ENCODE data around the gene INSYN2B. TPM values are rescaled to one million over a fixed set of nuclear protein-coding genes. Genes with fewer than 3 reads are reported as not detected.

Gene INSYN2B
- total and polyA plus RNA-seq, 2 donors = not detected

DNA sequence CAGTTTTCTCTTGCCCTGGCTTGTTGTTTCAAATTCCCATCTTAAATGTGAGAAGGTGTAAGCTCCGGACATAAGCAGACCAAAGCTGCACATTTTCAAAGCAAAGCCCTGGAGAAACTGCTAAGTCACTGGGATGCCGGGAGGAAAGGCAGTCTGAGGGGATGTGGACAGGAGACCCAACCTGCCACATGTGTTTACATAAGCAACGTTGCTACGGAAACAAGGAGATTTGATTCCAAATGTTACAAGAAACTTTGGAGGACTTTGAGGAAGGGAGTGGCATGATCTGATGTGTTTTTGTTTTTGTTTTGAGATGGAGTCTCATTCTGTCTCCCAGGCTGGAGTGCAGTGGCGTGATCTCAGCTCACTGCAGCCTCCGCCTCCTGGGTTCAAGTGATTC, 25.7 kb upstream of the INSYN2B start:
- Histone ChIP-seq H3K9me3 (ENCODE audit: control insufficient read depth in 2 of 2, insufficient read depth in 1 of 2, low read length in 1 of 2) (no peaks in the 10 kb centered on the region), H3K27ac (ENCODE audit: low read depth in 1 of 2, low read length in 1 of 2) (no peak overlapping the region), H3K4me3 (ENCODE audit: low read length in 2 of 2) (no peak overlapping the region), H3K4me1 (ENCODE audit: control insufficient read depth in 2 of 2, insufficient read depth in 2 of 2, low read length in 2 of 2) (peaks cover 0 to 4% of the 10 kb centered on the region in 2 donors), H3K27me3 (ENCODE audit: control insufficient read depth in 2 of 2, insufficient read depth in 1 of 2, low read length in 1 of 2) (no peaks in the 10 kb centered on the region), H3K36me3 (ENCODE audit: control insufficient read depth in 2 of 2, insufficient read depth in 2 of 2, low read length in 1 of 2) (peaks cover 32 to 48% of the 10 kb centered on the region in 2 donors)
- 94% methylated on average over 6 of the region's 6 CpGs for WGBS
- DNase-seq (ENCODE audit: low read depth in 6 of 9, low spot score in 9 of 9) = no peak

DNA sequence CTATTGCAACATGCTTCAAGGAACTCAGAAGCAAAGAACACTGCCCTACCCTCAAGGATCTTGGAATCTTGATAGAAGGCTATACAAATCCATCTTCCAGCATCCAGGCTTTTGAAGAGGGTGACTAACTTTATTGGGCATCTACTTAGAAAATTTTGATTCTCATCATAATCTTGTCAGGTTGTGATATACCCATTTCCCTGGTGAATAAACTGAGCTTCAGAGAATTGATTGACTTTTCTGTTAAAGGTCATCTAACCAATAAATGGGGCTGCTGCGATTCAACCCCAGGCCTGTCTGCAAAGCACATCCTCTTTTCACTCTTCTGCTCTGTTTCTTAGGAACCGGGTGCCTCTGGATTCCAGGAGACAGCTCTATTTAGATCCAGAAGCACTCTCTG, 19.9 kb upstream of the INSYN2B start:
- WGBS = 97% methylated on average over 2 of the region's 2 CpGs
- Histone ChIP-seq H3K4me3 (ENCODE audit: low read length in 2 of 2) (no peak overlapping the region), H3K9me3 (ENCODE audit: control insufficient read depth in 2 of 2, insufficient read depth in 1 of 2, low read length in 1 of 2) (no peaks in the 10 kb centered on the region), H3K27me3 (ENCODE audit: control insufficient read depth in 2 of 2, insufficient read depth in 1 of 2, low read length in 1 of 2) (no peaks in the 10 kb centered on the region), H3K36me3 (ENCODE audit: control insufficient read depth in 2 of 2, insufficient read depth in 2 of 2, low read length in 1 of 2) (peaks cover 45 to 49% of the 10 kb centered on the region in 2 donors), H3K27ac (ENCODE audit: low read depth in 1 of 2, low read length in 1 of 2) (no peak overlapping the region), H3K4me1 (ENCODE audit: control insufficient read depth in 2 of 2, insufficient read depth in 2 of 2, low read length in 2 of 2) (no peaks in the 10 kb centered on the region)
- DNase-seq (ENCODE audit: low read depth in 6 of 9, low spot score in 9 of 9) = no peak

DNA sequence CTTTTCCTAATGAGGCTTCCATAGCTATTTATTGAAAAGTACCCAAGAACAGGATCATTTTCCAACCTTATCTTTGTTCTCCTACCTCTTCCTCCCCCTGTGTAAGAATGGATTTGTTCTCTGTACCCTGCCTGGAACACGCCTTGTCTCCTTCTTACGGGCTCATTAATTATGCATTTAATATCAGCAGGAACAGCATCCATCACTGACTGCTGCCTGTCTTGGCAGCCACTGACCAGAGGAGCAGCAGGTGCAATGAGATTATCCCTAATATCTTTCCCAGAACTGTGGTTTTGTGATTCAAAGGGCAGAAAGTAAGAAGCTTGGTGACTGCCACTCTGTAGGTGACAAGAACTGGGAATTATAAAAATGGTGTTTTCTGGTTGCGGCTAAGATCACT, 19.3 kb upstream of the INSYN2B start:
- Histone ChIP-seq H3K4me3 (ENCODE audit: low read length in 2 of 2) (no peak overlapping the region), H3K27me3 (ENCODE audit: control insufficient read depth in 2 of 2, insufficient read depth in 1 of 2, low read length in 1 of 2) (no peaks in the 10 kb centered on the region), H3K4me1 (ENCODE audit: control insufficient read depth in 2 of 2, insufficient read depth in 2 of 2, low read length in 2 of 2) (no peaks in the 10 kb centered on the region), H3K36me3 (ENCODE audit: control insufficient read depth in 2 of 2, insufficient read depth in 2 of 2, low read length in 1 of 2) (peaks cover 46 to 54% of the 10 kb centered on the region in 2 donors), H3K9me3 (ENCODE audit: control insufficient read depth in 2 of 2, insufficient read depth in 1 of 2, low read length in 1 of 2) (no peaks in the 10 kb centered on the region), H3K27ac (ENCODE audit: low read depth in 1 of 2, low read length in 1 of 2) (no peak overlapping the region)
- 99% methylated on average over 3 of the region's 3 CpGs for WGBS
- no peak for DNase-seq (ENCODE audit: low read depth in 6 of 9, low spot score in 9 of 9)

DNA sequence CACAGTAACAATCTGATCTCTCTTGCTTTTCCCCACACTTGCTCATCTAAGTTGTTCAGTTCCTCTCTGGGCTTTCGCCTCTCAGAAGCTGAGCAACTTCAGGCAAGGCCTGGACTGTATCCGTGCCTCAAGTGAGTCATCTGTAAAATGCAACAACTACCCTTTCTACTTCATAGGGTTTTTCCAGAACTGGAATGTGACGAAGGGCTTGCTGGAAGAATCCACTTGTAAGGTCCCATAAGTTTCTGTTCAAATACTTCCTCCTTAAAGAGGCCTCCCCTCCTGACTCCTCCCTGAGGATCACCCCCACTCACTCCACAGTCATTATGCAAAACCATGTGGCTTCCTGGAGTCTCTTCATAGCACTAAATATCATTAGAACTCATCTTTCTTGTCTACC, 17.5 kb upstream of the INSYN2B start:
- no peak for DNase-seq (ENCODE audit: low read depth in 6 of 9, low spot score in 9 of 9)
- 96% methylated on average over 3 of the region's 3 CpGs for WGBS
- peaks cover 45 to 55% of the 10 kb centered on the region in 2 donors for H3K36me3 ChIP-seq (ENCODE audit: control insufficient read depth in 2 of 2, insufficient read depth in 2 of 2, low read length in 1 of 2)

DNA sequence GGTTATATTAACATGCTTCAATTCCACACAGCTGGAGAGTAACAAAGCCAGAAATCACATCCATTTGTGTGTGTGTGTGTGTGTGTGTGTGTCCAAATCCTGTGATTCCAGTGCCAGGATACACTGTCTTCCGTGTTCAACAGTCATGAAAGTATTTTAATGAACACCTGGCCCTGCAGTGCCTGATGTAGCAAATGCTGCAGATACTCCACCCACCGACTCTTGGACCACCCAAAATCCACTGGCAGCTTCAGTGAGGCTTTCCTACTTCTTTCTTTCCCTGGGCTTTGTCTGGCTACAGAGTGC, 13.1 kb upstream of the INSYN2B start:
- WGBS = 95% methylated on average over 2 of the region's 2 CpGs
- no peak overlapping the region for H3K27ac ChIP-seq (ENCODE audit: low read depth in 1 of 2, low read length in 1 of 2)
- DNase-seq (ENCODE audit: low read depth in 6 of 9, low spot score in 9 of 9) = no peak

More for the DNA sequence above, 17.5 kb upstream of the INSYN2B start:
- Histone ChIP-seq H3K4me3 (ENCODE audit: low read length in 2 of 2) (no peak overlapping the region), H3K27ac (ENCODE audit: low read depth in 1 of 2, low read length in 1 of 2) (no peak overlapping the region), H3K4me1 (ENCODE audit: control insufficient read depth in 2 of 2, insufficient read depth in 2 of 2, low read length in 2 of 2) (no peaks in the 10 kb centered on the region), H3K9me3 (ENCODE audit: control insufficient read depth in 2 of 2, insufficient read depth in 1 of 2, low read length in 1 of 2) (no peaks in the 10 kb centered on the region), H3K27me3 (ENCODE audit: control insufficient read depth in 2 of 2, insufficient read depth in 1 of 2, low read length in 1 of 2) (no peaks in the 10 kb centered on the region)

DNA sequence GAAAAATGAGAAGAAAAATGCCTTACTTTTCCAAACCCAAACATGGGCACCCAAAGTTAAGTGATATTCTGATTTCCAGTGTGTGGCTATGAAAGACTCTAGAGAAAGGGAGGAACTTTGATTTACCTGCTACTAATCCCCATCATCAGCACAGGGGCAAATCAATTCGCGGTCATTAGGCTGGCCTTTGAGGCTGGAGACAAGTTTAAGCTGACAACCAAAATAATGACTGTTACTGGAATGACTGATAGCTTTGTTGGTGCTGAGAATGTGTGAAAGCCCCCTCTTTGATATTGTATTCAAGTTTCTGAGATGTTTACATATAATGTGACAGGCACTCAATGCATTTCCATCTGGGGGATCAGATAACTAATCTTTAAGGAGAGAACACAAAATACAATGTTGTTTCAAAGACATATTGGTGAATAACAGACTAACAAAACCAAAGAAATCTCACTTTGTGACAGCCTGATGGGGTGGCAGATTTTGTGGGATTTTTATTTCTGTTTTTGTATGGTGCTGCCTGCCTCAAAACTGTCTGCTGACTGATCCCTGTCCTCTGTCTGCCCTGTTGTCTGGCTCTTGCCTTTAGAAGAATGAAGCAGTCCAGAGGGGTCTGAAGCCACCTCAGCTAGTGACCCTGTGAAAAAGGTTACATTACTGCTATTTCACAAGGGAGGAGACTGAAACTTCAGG, 12.6 kb upstream of the INSYN2B start:
- Histone ChIP-seq H3K27ac (ENCODE audit: low read depth in 1 of 2, low read length in 1 of 2) (no peak overlapping the region), H3K9me3 (ENCODE audit: control insufficient read depth in 2 of 2, insufficient read depth in 1 of 2, low read length in 1 of 2) (no peaks in the 10 kb centered on the region), H3K4me3 (ENCODE audit: low read length in 2 of 2) (no peak overlapping the region), H3K4me1 (ENCODE audit: control insufficient read depth in 2 of 2, insufficient read depth in 2 of 2, low read length in 2 of 2) (no peaks in the 10 kb centered on the region), H3K36me3 (ENCODE audit: control insufficient read depth in 2 of 2, insufficient read depth in 2 of 2, low read length in 1 of 2) (peaks cover 35 to 42% of the 10 kb centered on the region in 2 donors), H3K27me3 (ENCODE audit: control insufficient read depth in 2 of 2, insufficient read depth in 1 of 2, low read length in 1 of 2) (no peaks in the 10 kb centered on the region)
- 95% methylated on average over 2 of the region's 2 CpGs for WGBS
- DNase-seq (ENCODE audit: low read depth in 6 of 9, low spot score in 9 of 9) = no peak

More for the DNA sequence above, 13.1 kb upstream of the INSYN2B start:
- H3K27me3 ChIP-seq (ENCODE audit: control insufficient read depth in 2 of 2, insufficient read depth in 1 of 2, low read length in 1 of 2) = no peaks in the 10 kb centered on the region
- H3K4me3 ChIP-seq (ENCODE audit: low read length in 2 of 2) = no peak overlapping the region
- H3K9me3 ChIP-seq (ENCODE audit: control insufficient read depth in 2 of 2, insufficient read depth in 1 of 2, low read length in 1 of 2) = no peaks in the 10 kb centered on the region
- peaks cover 40 to 47% of the 10 kb centered on the region in 2 donors for H3K36me3 ChIP-seq (ENCODE audit: control insufficient read depth in 2 of 2, insufficient read depth in 2 of 2, low read length in 1 of 2)
- no peaks in the 10 kb centered on the region for H3K4me1 ChIP-seq (ENCODE audit: control insufficient read depth in 2 of 2, insufficient read depth in 2 of 2, low read length in 2 of 2)

DNA sequence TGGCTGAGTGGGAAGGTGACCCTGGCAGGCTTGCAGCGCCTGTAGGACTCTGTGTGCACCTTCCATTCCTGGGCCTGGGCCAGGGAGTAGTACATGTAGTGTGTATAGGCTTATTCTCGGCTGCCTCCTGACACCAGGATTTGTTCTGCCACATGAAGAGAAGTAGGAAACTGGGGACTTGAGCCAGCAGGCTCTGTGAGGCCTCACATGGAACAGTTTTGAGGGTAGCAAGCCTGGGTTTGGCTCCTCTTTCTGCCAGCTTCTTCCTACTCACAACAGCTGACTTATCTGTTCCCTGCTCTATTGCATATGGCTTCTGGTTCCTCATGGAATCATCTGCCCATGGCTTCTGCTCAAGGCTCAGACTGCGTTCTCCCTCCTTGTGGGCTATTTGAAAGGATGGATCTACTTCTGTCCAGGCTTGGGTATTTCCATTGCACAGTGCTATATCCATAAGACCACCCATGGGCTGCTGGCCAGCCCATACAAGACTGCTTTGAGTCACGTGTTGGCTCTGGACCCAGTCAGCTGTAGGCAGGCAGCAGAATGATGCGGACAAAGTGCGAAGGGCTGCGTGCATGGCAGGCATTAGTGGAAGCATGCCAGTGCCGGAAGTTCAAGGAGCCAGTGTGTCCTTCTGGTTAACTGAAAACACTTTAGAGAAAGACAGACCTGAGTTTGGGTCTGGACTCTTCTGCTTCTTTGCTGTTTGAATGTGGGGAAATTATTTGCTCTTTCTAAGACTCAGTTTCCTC, 11.0 kb upstream of the INSYN2B start:
- no peaks in the 10 kb centered on the region for H3K27me3 ChIP-seq (ENCODE audit: control insufficient read depth in 2 of 2, insufficient read depth in 1 of 2, low read length in 1 of 2)
- no peak overlapping the region for H3K27ac ChIP-seq (ENCODE audit: low read depth in 1 of 2, low read length in 1 of 2)
- no peak overlapping the region for H3K4me3 ChIP-seq (ENCODE audit: low read length in 2 of 2)
- peaks cover 39 to 45% of the 10 kb centered on the region in 2 donors for H3K36me3 ChIP-seq (ENCODE audit: control insufficient read depth in 2 of 2, insufficient read depth in 2 of 2, low read length in 1 of 2)
- WGBS = 92% methylated on average over 8 of the region's 8 CpGs
- H3K9me3 ChIP-seq (ENCODE audit: control insufficient read depth in 2 of 2, insufficient read depth in 1 of 2, low read length in 1 of 2) = no peaks in the 10 kb centered on the region
- no peak for DNase-seq (ENCODE audit: low read depth in 6 of 9, low spot score in 9 of 9)
- no peaks in the 10 kb centered on the region for H3K4me1 ChIP-seq (ENCODE audit: control insufficient read depth in 2 of 2, insufficient read depth in 2 of 2, low read length in 2 of 2)

DNA sequence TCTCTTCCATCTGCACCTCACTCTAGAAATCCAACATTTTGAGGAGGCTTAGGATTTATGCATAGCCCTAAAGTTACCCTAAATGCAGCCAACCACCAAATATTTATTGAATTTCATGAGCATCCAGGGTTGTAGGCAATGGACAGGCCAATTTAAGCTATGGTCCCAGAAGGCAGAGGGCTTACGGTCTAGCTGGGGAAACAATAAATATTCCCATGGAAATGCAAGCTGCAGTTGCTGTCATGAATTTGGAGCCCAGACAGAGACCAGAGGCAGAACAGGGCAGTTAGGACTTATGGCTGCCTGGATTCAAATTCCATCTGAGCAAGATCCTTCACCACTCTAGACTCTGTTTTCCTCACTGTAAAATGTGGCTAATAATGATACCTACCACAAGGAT, 9.1 kb upstream of the INSYN2B start:
- peaks cover 30 to 49% of the 10 kb centered on the region in 2 donors for H3K36me3 ChIP-seq (ENCODE audit: control insufficient read depth in 2 of 2, insufficient read depth in 2 of 2, low read length in 1 of 2)

DNA sequence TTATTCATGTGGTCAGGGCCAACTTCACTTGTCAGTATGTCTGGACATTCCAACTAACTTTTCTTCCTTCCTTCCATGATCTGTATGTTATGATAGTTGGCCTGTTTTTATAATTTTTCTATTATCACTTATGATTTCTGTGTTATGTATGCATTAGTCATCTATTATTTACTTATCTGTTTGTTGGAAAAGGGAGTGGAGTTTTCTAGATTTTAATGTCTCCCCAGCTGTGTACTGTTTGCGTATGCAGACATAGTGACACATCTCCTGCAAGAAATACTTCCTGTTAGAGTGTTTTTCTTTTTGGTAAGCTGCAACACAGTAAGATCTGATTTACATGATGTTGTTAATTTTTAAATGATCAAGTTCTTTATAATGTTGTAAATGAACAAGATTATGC, 8.7 kb upstream of the INSYN2B start:
- no peak overlapping the region for H3K27ac ChIP-seq (ENCODE audit: low read depth in 1 of 2, low read length in 1 of 2)
- H3K4me3 ChIP-seq (ENCODE audit: low read length in 2 of 2) = no peak overlapping the region
- 99% methylated on average over 1 of the region's 1 CpG for WGBS
- H3K4me1 ChIP-seq (ENCODE audit: control insufficient read depth in 2 of 2, insufficient read depth in 2 of 2, low read length in 2 of 2) = no peaks in the 10 kb centered on the region
- no peaks in the 10 kb centered on the region for H3K27me3 ChIP-seq (ENCODE audit: control insufficient read depth in 2 of 2, insufficient read depth in 1 of 2, low read length in 1 of 2)
- H3K36me3 ChIP-seq (ENCODE audit: control insufficient read depth in 2 of 2, insufficient read depth in 2 of 2, low read length in 1 of 2) = peaks cover 30 to 50% of the 10 kb centered on the region in 2 donors
- DNase-seq (ENCODE audit: low read depth in 6 of 9, low spot score in 9 of 9) = no peak
- H3K9me3 ChIP-seq (ENCODE audit: control insufficient read depth in 2 of 2, insufficient read depth in 1 of 2, low read length in 1 of 2) = no peaks in the 10 kb centered on the region

More for the DNA sequence above, 9.1 kb upstream of the INSYN2B start:
- Histone ChIP-seq H3K4me3 (ENCODE audit: low read length in 2 of 2) (no peak overlapping the region), H3K9me3 (ENCODE audit: control insufficient read depth in 2 of 2, insufficient read depth in 1 of 2, low read length in 1 of 2) (no peaks in the 10 kb centered on the region), H3K4me1 (ENCODE audit: control insufficient read depth in 2 of 2, insufficient read depth in 2 of 2, low read length in 2 of 2) (no peaks in the 10 kb centered on the region), H3K27me3 (ENCODE audit: control insufficient read depth in 2 of 2, insufficient read depth in 1 of 2, low read length in 1 of 2) (no peaks in the 10 kb centered on the region), H3K27ac (ENCODE audit: low read depth in 1 of 2, low read length in 1 of 2) (no peak overlapping the region)
- no peak for DNase-seq (ENCODE audit: low read depth in 6 of 9, low spot score in 9 of 9)
- WGBS = 98% methylated on average over 1 of the region's 1 CpG

All from thymus (tissue), 11 donors.